H9 (cell line): ENCODE data around the gene TMEM121. TPM values are rescaled to one million over a fixed set of nuclear protein-coding genes. Genes with fewer than 3 reads are reported as not detected.

Experiments used
- DNase-seq: peaks from one replicate; pipeline ENCODE4 v3.0.0-alpha.2; 2017
- H2AFZ ChIP-seq: one replicate; pipeline ENCODE4 v1.6.1; 2013; ENCODE audit warnings: mild to moderate bottlenecking, low read length, control low read depth, moderate library complexity
- H2AK5ac ChIP-seq: 2 replicates; pipeline ENCODE4 v1.6.1; 2013; ENCODE audit warnings: low read length, control low read depth, mixed read lengths; ENCODE audit not compliant: insufficient read length
- H2BK120ac ChIP-seq: one replicate; pipeline ENCODE4 v1.6.1; 2013; ENCODE audit warnings: low read depth, mild to moderate bottlenecking, low read length, control low read depth, inconsistent platforms; ENCODE audit not compliant: poor library complexity, severe bottlenecking
- H2BK12ac ChIP-seq: 2 replicates; pipeline ENCODE4 v1.6.1; 2013; ENCODE audit warnings: low read length, control low read depth, mixed read lengths, low read depth; ENCODE audit not compliant: insufficient read length
- H2BK15ac ChIP-seq: 2 replicates; pipeline ENCODE4 v1.6.1; 2013; ENCODE audit warnings: low read depth, low read length, control low read depth
- H2BK20ac ChIP-seq: one replicate; pipeline ENCODE4 v1.6.1; 2013; ENCODE audit warnings: low read depth, mild to moderate bottlenecking, low read length, control low read depth, inconsistent platforms; ENCODE audit not compliant: poor library complexity, severe bottlenecking
- H2BK5ac ChIP-seq: 2 replicates; pipeline ENCODE4 v1.6.1; 2013; ENCODE audit warnings: low read length, control low read depth, mixed read lengths; ENCODE audit not compliant: insufficient read length
- H3K14ac ChIP-seq: 2 replicates; pipeline ENCODE4 v1.6.1; 2013; ENCODE audit warnings: low read length, control low read depth; ENCODE audit not compliant: insufficient read depth
- H3K18ac ChIP-seq: 2 replicates; pipeline ENCODE4 v1.6.1; 2013; ENCODE audit warnings: low read depth, mild to moderate bottlenecking, mixed read lengths, low read length, control low read depth; ENCODE audit not compliant: insufficient read length
- H3K23ac ChIP-seq: 2 replicates; pipeline ENCODE4 v1.6.1; 2013; ENCODE audit warnings: low read length, control low read depth, mixed read lengths, low read depth; ENCODE audit not compliant: insufficient read length
- H3K23me2 ChIP-seq: 2 replicates; pipeline ENCODE4 v1.6.1; 2013; ENCODE audit warnings: low read depth, mild to moderate bottlenecking, mixed read lengths, low read length, control low read depth; ENCODE audit not compliant: insufficient read length, poor library complexity, severe bottlenecking
- H3K27ac ChIP-seq: 2 replicates; pipeline ENCODE4 v1.5.1; 2013; ENCODE audit warnings: low read length, control low read depth, mixed read lengths, low read depth; ENCODE audit not compliant: insufficient read length
- H3K27me3 ChIP-seq: 2 replicates; pipeline ENCODE4 v1.6.1; 2013; ENCODE audit warnings: low read length, control low read depth, inconsistent platforms; ENCODE audit not compliant: insufficient read depth
- H3K4ac ChIP-seq: 2 replicates; pipeline ENCODE4 v1.6.1; 2013; ENCODE audit warnings: low read depth, mild to moderate bottlenecking, control low read depth, inconsistent platforms, low read length, moderate library complexity
- H3K4me1 ChIP-seq: 2 replicates; pipeline ENCODE4 v1.6.1; 2013; ENCODE audit warnings: low read length, control low read depth, inconsistent platforms; ENCODE audit not compliant: insufficient read depth
- H3K4me2 ChIP-seq: 2 replicates; pipeline ENCODE4 v1.6.1; 2013; ENCODE audit warnings: low read length, control low read depth, mixed read lengths; ENCODE audit not compliant: insufficient read length, insufficient read depth
- H3K56ac ChIP-seq: 2 replicates; pipeline ENCODE4 v1.6.1; 2013; ENCODE audit warnings: low read depth, mild to moderate bottlenecking, mixed read lengths, low read length, control low read depth; ENCODE audit not compliant: insufficient read length
- H3K79me1 ChIP-seq: 2 replicates; pipeline ENCODE4 v1.6.1; 2013; ENCODE audit warnings: low read depth, mild to moderate bottlenecking, moderate library complexity, low read length, control low read depth, inconsistent platforms; ENCODE audit not compliant: insufficient read depth, poor library complexity, severe bottlenecking
- H3K79me2 ChIP-seq: 2 replicates; pipeline ENCODE4 v1.6.1; 2013; ENCODE audit warnings: low read length, control low read depth, inconsistent platforms; ENCODE audit not compliant: insufficient read depth
- H3K9ac ChIP-seq: 2 replicates; pipeline ENCODE4 v1.6.1; 2013; ENCODE audit warnings: low read length, control low read depth, mixed read lengths; ENCODE audit not compliant: insufficient read length; ENCODE audit errors: extremely low read depth
- H3K9me3 ChIP-seq: one replicate; pipeline ENCODE4 v1.6.1; 2013; ENCODE audit warnings: low read depth, low read length, inconsistent platforms; ENCODE audit not compliant: control insufficient read depth
- H3T11ph ChIP-seq: one replicate; pipeline ENCODE4 v1.6.1; 2013; ENCODE audit warnings: mild to moderate bottlenecking, low read length, control low read depth, inconsistent platforms
- H4K20me1 ChIP-seq: one replicate; pipeline ENCODE4 v1.6.1; 2013; ENCODE audit not compliant: control insufficient read depth, insufficient read length, insufficient read depth
- H4K5ac ChIP-seq: 2 replicates; pipeline ENCODE4 v1.6.1; 2013; ENCODE audit warnings: low read depth, mild to moderate bottlenecking, mixed read lengths, low read length, control low read depth; ENCODE audit not compliant: insufficient read length
- H4K8ac ChIP-seq: replicated peaks from 2 replicates; pipeline ENCODE4 v1.6.1; 2013; ENCODE audit warnings: low read length, control low read depth, mixed read lengths, low read depth; ENCODE audit not compliant: insufficient read length
- H4K91ac ChIP-seq: 2 replicates; pipeline ENCODE4 v1.6.1; 2013; ENCODE audit warnings: low read depth, mild to moderate bottlenecking, moderate library complexity, mixed read lengths, low read length, control low read depth; ENCODE audit not compliant: insufficient read length
- H3K27ac Mint-ChIP-seq, 3 experiments: 2 replicates in 2 of 3; 3 replicates in 1 of 3; pipeline ENCODE4 v1.8.0; 2020 to 2021; ENCODE audit warnings: mixed read lengths in 3 of 3, mild to moderate bottlenecking in 1 of 3, moderate library complexity in 1 of 3
- H3K27me3 Mint-ChIP-seq: 2 replicates; pipeline ENCODE4 v1.8.0; 2021; ENCODE audit warnings: low read depth, mild to moderate bottlenecking, moderate library complexity, mixed read lengths
- H3K36me3 Mint-ChIP-seq, 3 experiments: 2 replicates in 2 of 3; 3 replicates in 1 of 3; pipeline ENCODE4 v1.8.0; 2020 to 2021; ENCODE audit warnings: low read depth in 3 of 3, mixed read lengths in 3 of 3; ENCODE audit not compliant: insufficient read depth in 1 of 3
- H3K4me1 Mint-ChIP-seq, 2 experiments: 2 replicates each; pipeline ENCODE4 v1.8.0; 2020; ENCODE audit warnings: mixed read lengths in 2 of 2
- H3K4me3 Mint-ChIP-seq, 2 experiments: 2 replicates in 1 of 2; 3 replicates in 1 of 2; pipeline ENCODE4 v1.8.0; 2020 to 2021; ENCODE audit warnings: mild to moderate bottlenecking in 2 of 2, mixed read lengths in 2 of 2, moderate library complexity in 1 of 2
- H3K9me3 Mint-ChIP-seq, 2 experiments: 2 replicates in 1 of 2; 3 replicates in 1 of 2; pipeline ENCODE4 v1.8.0; 2020; ENCODE audit warnings: mild to moderate bottlenecking in 2 of 2, mixed read lengths in 2 of 2, moderate library complexity in 1 of 2
- CTCF ChIP-seq: fragments of 200-600 bp; sonication (generic); conservative IDR thresholded peaks from 3 replicates; pipeline ENCODE4 v1.8.0; 2021; ENCODE audit warnings: antibody characterized with exemption, mild to moderate bottlenecking
- WGBS: extraction: QIAGEN DNeasy Blood & Tissue Kit; methylation state at CpG from one replicate; pipeline ENCODE4 v1.1.7; 2013; ENCODE audit warnings: missing lambda C conversion rate, low lambda C conversion rate, mixed read lengths; ENCODE audit not compliant: insufficient read length; ENCODE audit errors: extremely low coverage; 5-methylcytosine and 5-hydroxymethylcytosine counted together
- total RNA-seq: library from RNA; stranded (reverse); gene quantifications from 2 replicates; pipeline ENCODE4 v1.2.1, GENCODE V29; 2021

TMEM121 gene
- total RNA-seq, 1 experiment from 2014 or later = 2.6 TPM

- no peak for TF ChIP-seq CTCF
- Histone ChIP-seq H2BK5ac (no peak overlapping the region), H3K4me2 (no peak overlapping the region), H4K8ac (no peak overlapping the region), H2BK15ac (no peak overlapping the region), H3K9ac (no peak overlapping the region), H3K27ac (no peak overlapping the region), H3K18ac (no peak overlapping the region), H3K27me3 (no peaks in the 10 kb centered on the region; the same call in 1 of the 2 replicates), H3K79me1 (no peaks in the 10 kb centered on the region), H3K23ac (no peak overlapping the region), H3K56ac (no peak overlapping the region), H4K91ac (no peak overlapping the region), H2BK120ac (no peak overlapping the region), H3K23me2 (peaks cover 2% of the 10 kb centered on the region), H3K4me1 (no peaks in the 10 kb centered on the region), H2BK20ac (no peak overlapping the region), H2AK5ac (no peak overlapping the region), H4K20me1 (no peaks in the 10 kb centered on the region), H4K5ac (no peak overlapping the region), H3K4ac (no peak overlapping the region), H3K14ac (no peak overlapping the region), H3T11ph (no peak overlapping the region), H2AFZ (no peak overlapping the region), H2BK12ac (no peak overlapping the region), H3K79me2 (no peaks in the 10 kb centered on the region), H3K9me3 (no peaks in the 10 kb centered on the region)
- Mint-ChIP-seq H3K27me3 (peaks cover 24% of the 10 kb centered on the region), H3K4me3 (no peak overlapping the region), H3K4me1 (0 out of 4 replicates have a peak, but pooled peaks cover 0 to under 1% of the 10 kb centered on the region in 2 experiments), H3K27ac (no peak overlapping the region), H3K9me3 (peaks cover 0 to 8% of the 10 kb centered on the region in 2 experiments; a peak in 2 of 5 replicates), H3K36me3 (no peaks in the 10 kb centered on the region; a peak in 1 of 7 replicates)
- DNase-seq = no peak
- WGBS = no CpG with 5 or more reads among the region's 16 CpGs
Observed at GRCh38 chr14:105505101-105505500, 21.3 kb upstream of the TMEM121 start.
